ENCODE measurements around the gene PDZK1IP1. TPM values are rescaled to one million over a fixed set of nuclear protein-coding genes. Genes with fewer than 3 reads are reported as not detected.

Gene PDZK1IP1
- total and polyA plus RNA-seq, 2 donors (not counting 3 experiments of a cell fraction or from before 2014, with no cell fraction given), result 0.52 TPM; not detected in 1

GRCh38 chr1:47183308-47184089 is 6.3 kb downstream of the PDZK1IP1 start:
- dilution Hi-C loops (cut with MboI; ENCODE audit: extremely low pct_ligation_motif_present, low sequenced_read_pairs) (no loop called here), intact Hi-C loops (cut with micrococcal nuclease) (no loop called here)
- Histone ChIP-seq H3K9ac (replicated peaks; ENCODE audit: extremely low read depth, insufficient read depth, low read length) (no peak overlapping the region), H3K4me3 (replicated peaks in 1 of 3; ENCODE audit: insufficient read depth in 1 of 3, low read depth in 1 of 3, low read length in 3 of 3) (no peak overlapping the region), H3K79me2 (ENCODE audit: control insufficient read depth, insufficient read depth, low read length) (no peaks in the 10 kb centered on the region), H3K27me3 (ENCODE audit: control insufficient read depth in 2 of 2, insufficient read depth in 2 of 2, low read length in 2 of 2) (no peaks in the 10 kb centered on the region), H3K4me2 (ENCODE audit: insufficient read depth, low read length) (no peak overlapping the region), H3K9me3 (replicated peaks; ENCODE audit: control insufficient read depth, insufficient read depth, low read length) (no peaks in the 10 kb centered on the region), H3K4me1 (ENCODE audit: control insufficient read depth, extremely low read depth, insufficient read depth, low read length) (peaks cover 19% of the 10 kb centered on the region), H4K20me1 (replicated peaks; ENCODE audit: control insufficient read depth, extremely low read depth, insufficient read depth, low read length) (no peaks in the 10 kb centered on the region), H3K9me1 (replicated peaks; ENCODE audit: control insufficient read depth, extremely low read depth, insufficient read depth, low read length) (no peaks in the 10 kb centered on the region), H3K36me3 (ENCODE audit: control insufficient read depth in 2 of 2, extremely low read depth in 1 of 2, insufficient read depth in 2 of 2, low read length in 2 of 2) (no peaks in the 10 kb centered on the region), H3K27ac (ENCODE audit: insufficient read depth, low read depth, low read length) (no peak overlapping the region), H2AFZ (ENCODE audit: low read depth, low read length) (no peak overlapping the region)
- FAIRE-seq (no peak), DNase-seq (ENCODE audit: low read depth, low spot score) (no peak)
- TF ChIP-seq POLR2AphosphoS5 (IDR thresholded peaks at IDR 0.05; ENCODE audit: insufficient read depth, low read depth, low read length), result no peak
- no peak for TF ChIP-seq MYC (IDR thresholded peaks at IDR 0.05; ENCODE audit: low read depth, low read length)
- TF ChIP-seq, protein P1, sequence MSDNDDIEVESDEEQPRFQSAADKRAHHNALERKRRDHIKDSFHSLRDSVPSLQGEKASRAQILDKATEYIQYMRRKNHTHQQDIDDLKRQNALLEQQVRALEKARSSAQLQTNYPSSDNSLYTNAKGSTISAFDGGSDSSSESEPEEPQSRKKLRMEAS (IDR thresholded peaks at IDR 0.05; ENCODE audit: insufficient read depth, insufficient read length), result no peak
- TF ChIP-seq, protein P2, sequence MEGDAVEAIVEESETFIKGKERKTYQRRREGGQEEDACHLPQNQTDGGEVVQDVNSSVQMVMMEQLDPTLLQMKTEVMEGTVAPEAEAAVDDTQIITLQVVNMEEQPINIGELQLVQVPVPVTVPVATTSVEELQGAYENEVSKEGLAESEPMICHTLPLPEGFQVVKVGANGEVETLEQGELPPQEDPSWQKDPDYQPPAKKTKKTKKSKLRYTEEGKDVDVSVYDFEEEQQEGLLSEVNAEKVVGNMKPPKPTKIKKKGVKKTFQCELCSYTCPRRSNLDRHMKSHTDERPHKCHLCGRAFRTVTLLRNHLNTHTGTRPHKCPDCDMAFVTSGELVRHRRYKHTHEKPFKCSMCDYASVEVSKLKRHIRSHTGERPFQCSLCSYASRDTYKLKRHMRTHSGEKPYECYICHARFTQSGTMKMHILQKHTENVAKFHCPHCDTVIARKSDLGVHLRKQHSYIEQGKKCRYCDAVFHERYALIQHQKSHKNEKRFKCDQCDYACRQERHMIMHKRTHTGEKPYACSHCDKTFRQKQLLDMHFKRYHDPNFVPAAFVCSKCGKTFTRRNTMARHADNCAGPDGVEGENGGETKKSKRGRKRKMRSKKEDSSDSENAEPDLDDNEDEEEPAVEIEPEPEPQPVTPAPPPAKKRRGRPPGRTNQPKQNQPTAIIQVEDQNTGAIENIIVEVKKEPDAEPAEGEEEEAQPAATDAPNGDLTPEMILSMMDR (IDR thresholded peaks at IDR 0.05; ENCODE audit: extremely low read depth in 1 of 2, insufficient read depth in 1 of 2, low read depth in 1 of 2, low read length in 2 of 2), result no peak
- TF ChIP-seq POLR2A (IDR thresholded peaks at IDR 0.05; ENCODE audit: low read depth, low read length), result no peak
- TF ChIP-seq GATA2 (IDR thresholded peaks at IDR 0.05; ENCODE audit: insufficient read depth, insufficient read length, low read depth, low read length), result no peak
- TF ChIP-seq FOS (IDR thresholded peaks at IDR 0.05; ENCODE audit: borderline replicate concordance, insufficient read depth, low read length), result no peak
- TF ChIP-seq EZH2 (IDR thresholded peaks at IDR 0.05; ENCODE audit: borderline replicate concordance, low read depth, low read length, severe bottlenecking), result no peak
- TF ChIP-seq JUN (IDR thresholded peaks at IDR 0.05; ENCODE audit: borderline replicate concordance, insufficient read depth, insufficient read length, low read depth), result no peak
- ChIA-PET CTCF (interaction anchor here (0.9 to 8.1 kb wide), 7 partner anchors 8 to 542 kb away, joined by 3 to 223 read pairs (median 7); partner anchors contain the start of gene FOXD2), POLR2A (interaction anchor here (1.7 kb wide), 1 partner anchor 46 kb away, joined by 5 read pairs; no protein-coding TSS in a partner anchor)
- no TSS peak for BruUV-seq (replicated peaks)
